Tibial nerve (tissue), 4 donors: Measurements from ENCODE around the gene CA10. TPM values are rescaled to one million over a fixed set of nuclear protein-coding genes. Genes with fewer than 3 reads are reported as not detected.
A peak's percentile ranks its signal among the peaks of the same experiment; 100 is the strongest.

ENCODE experiments used
- DNase-seq, 2 donors: peaks; one replicate each; pipeline ENCODE4 v3.0.0-alpha.2; 2019; ENCODE audit warnings: low spot score in 2 of 2
- H3K27ac ChIP-seq, 4 donors: fragments of 200-600 bp; sonication (generic) in 3 of 4; one replicate each; pipeline ENCODE4 v1.5.1; 2017 to 2019; ENCODE audit warnings: mild to moderate bottlenecking in 1 of 4
- H3K27me3 ChIP-seq, 2 donors: fragments of 200-600 bp; sonication (generic) in 1 of 2; one replicate each; pipeline versions ENCODE4 v1.5.1 to v1.6.0; 2017 to 2019
- H3K36me3 ChIP-seq, 3 donors: fragments of 200-600 bp; sonication (generic); one replicate each; pipeline ENCODE4 v1.5.1; 2018 to 2019
- H3K4me1 ChIP-seq, 4 donors: fragments of 200-600 bp; sonication (generic) in 3 of 4; one replicate each; pipeline ENCODE4 v1.5.1; 2017 to 2019
- H3K4me3 ChIP-seq, 4 donors: fragments of 200-600 bp; sonication (generic) in 3 of 4; one replicate each; pipeline ENCODE4 v1.5.1; 2017 to 2019; ENCODE audit warnings: mild to moderate bottlenecking in 1 of 4, moderate library complexity in 1 of 4
- H3K9me3 ChIP-seq, 4 donors: fragments of 200-600 bp; sonication (generic) in 3 of 4; one replicate each; pipeline ENCODE4 v1.5.1; 2017 to 2019
- CTCF ChIP-seq, 5 experiments: fragments of 200-600 bp in 3 of 5; fragments of 450-650 bp in 2 of 5; sonication (generic) in 3 of 5; IDR thresholded peaks; one replicate each; pipeline ENCODE4 v1.5.1; 2016 to 2019; ENCODE audit warnings: antibody characterized with exemption in 5 of 5, mild to moderate bottlenecking in 3 of 5, moderate library complexity in 2 of 5
- EP300 ChIP-seq, 2 donors: sonication (generic); formaldehyde crosslinking; IDR thresholded peaks; one replicate each; pipeline ENCODE4 v1.6.1; 2017; ENCODE audit warnings: antibody characterized with exemption in 2 of 2, mild to moderate bottlenecking in 1 of 2
- POLR2A ChIP-seq, 2 donors: fragments of 450-650 bp; IDR thresholded peaks; one replicate each; pipeline ENCODE4 v1.6.1; 2017; ENCODE audit warnings: antibody characterized with exemption in 2 of 2, mild to moderate bottlenecking in 2 of 2, moderate library complexity in 2 of 2
- WGBS, 2 donors: methylation state at CpG; one replicate each; pipeline ENCODE4 v1.1.5; 2018; 5-methylcytosine and 5-hydroxymethylcytosine counted together
- total RNA-seq, 4 donors: library from RNA; depleted of rRNA; stranded (reverse); fragments of >200 nt; gene quantifications; one replicate each; pipeline ENCODE4 v1.1.0, GENCODE V29; 2016

The CA10 gene
- total RNA-seq, 4 donors from 2014 or later: not detected

GRCh38 chr17:52124561-52124960, 34.0 kb downstream of the CA10 start:
- no peaks in the 10 kb centered on the region for H3K4me1 ChIP-seq
- no peaks in the 10 kb centered on the region for H3K9me3 ChIP-seq
- DNase-seq: no peak
- H3K4me3 ChIP-seq: no peak overlapping the region
- no peaks in the 10 kb centered on the region for H3K36me3 ChIP-seq
- H3K27me3 ChIP-seq: no peaks in the 10 kb centered on the region
- no peak overlapping the region for H3K27ac ChIP-seq
- no peak for TF ChIP-seq EP300 (IDR thresholded peaks at IDR 0.05)
- no peak for TF ChIP-seq POLR2A (IDR thresholded peaks at IDR 0.05)
- TF ChIP-seq CTCF (IDR thresholded peaks at IDR 0.05): no peak

- no peak for DNase-seq
- Histone ChIP-seq H3K36me3 (no peaks in the 10 kb centered on the region), H3K27me3 (no peaks in the 10 kb centered on the region), H3K27ac (no peak overlapping the region), H3K4me3 (no peak overlapping the region), H3K9me3 (peaks cover 0 to 6% (median 0%) of the 10 kb centered on the region in 4 donors), H3K4me1 (no peaks in the 10 kb centered on the region)
- no peak for TF ChIP-seq EP300 (IDR thresholded peaks at IDR 0.05)
- no peak for TF ChIP-seq CTCF (IDR thresholded peaks at IDR 0.05)
- no peak for TF ChIP-seq POLR2A (IDR thresholded peaks at IDR 0.05)
- 84 to 92% methylated on average over 2 of the region's 2 CpGs for WGBS, 2 donors
These were observed 38.0 kb downstream of the CA10 start for GRCh38 chr17:52120465-52120864.

- TF ChIP-seq EP300 (IDR thresholded peaks at IDR 0.05) (no peak), CTCF (IDR thresholded peaks at IDR 0.05) (no peak), POLR2A (IDR thresholded peaks at IDR 0.05) (no peak)
- DNase-seq: no peak
- Histone ChIP-seq H3K27me3 (no peaks in the 10 kb centered on the region), H3K36me3 (no peaks in the 10 kb centered on the region), H3K9me3 (peaks cover 0 to 6% (median 0%) of the 10 kb centered on the region in 4 donors), H3K4me3 (no peak overlapping the region), H3K27ac (no peak overlapping the region), H3K4me1 (no peaks in the 10 kb centered on the region)
- WGBS, 2 donors: 72 to 82% methylated on average over 4 of the region's 4 CpGs
These were observed 47.5 kb downstream of the CA10 start for GRCh38 chr17:52110923-52111581.

- DNase-seq: peak; percentile 47 to 57
- peak; percentile 56 to 67 (median 60) for TF ChIP-seq CTCF (IDR thresholded peaks at IDR 0.05)
- TF ChIP-seq EP300 (IDR thresholded peaks at IDR 0.05): no peak
- Histone ChIP-seq H3K4me3 (no peak overlapping the region), H3K4me1 (no peaks in the 10 kb centered on the region), H3K36me3 (no peaks in the 10 kb centered on the region), H3K27ac (no peak overlapping the region), H3K27me3 (no peaks in the 10 kb centered on the region), H3K9me3 (no peaks in the 10 kb centered on the region)
- WGBS, 2 donors: 40 to 45% methylated on average over 7 of the region's 7 CpGs
These were observed 51.8 kb downstream of the CA10 start for GRCh38 chr17:52106638-52107261.

- Histone ChIP-seq H3K36me3 (no peaks in the 10 kb centered on the region), H3K4me1 (no peaks in the 10 kb centered on the region), H3K27me3 (no peaks in the 10 kb centered on the region), H3K4me3 (no peak overlapping the region), H3K9me3 (no peaks in the 10 kb centered on the region), H3K27ac (no peak overlapping the region)
- no peak for DNase-seq
- WGBS, 2 donors: 78 to 81% methylated on average over 8 of the region's 8 CpGs
- TF ChIP-seq EP300 (IDR thresholded peaks at IDR 0.05): no peak
- TF ChIP-seq POLR2A (IDR thresholded peaks at IDR 0.05): no peak
- TF ChIP-seq CTCF (IDR thresholded peaks at IDR 0.05): no peak
These were observed 52.4 kb downstream of the CA10 start for GRCh38 chr17:52106072-52106471.
